HepG2 (cell line): Measurements from ENCODE around the gene KL. TPM values are rescaled to one million over a fixed set of nuclear protein-coding genes. Genes with fewer than 3 reads are reported as not detected.
A peak's percentile ranks its signal among the peaks of the same experiment; 100 is the strongest.

ENCODE experiments used
- FOXK1 ChIP-seq: sonication (generic); formaldehyde crosslinking; IDR thresholded peaks from 2 replicates; pipeline ENCODE4 v1.4.0; 2020; ENCODE audit warnings: low read depth, missing genetic modification reagents, borderline replicate concordance
- GPBP1L1 ChIP-seq: sonication (generic); formaldehyde crosslinking; IDR thresholded peaks from 2 replicates; pipeline ENCODE4 v1.5.0; 2020; ENCODE audit warnings: mild to moderate bottlenecking, missing genetic modification reagents
- MBD4 ChIP-seq: IDR thresholded peaks from 2 replicates; pipeline ENCODE4 v1.6.1; 2012; ENCODE audit warnings: low read length, inconsistent platforms, borderline replicate concordance
- MEF2D ChIP-seq: sonication (generic); formaldehyde crosslinking; IDR thresholded peaks from 2 replicates; pipeline ENCODE4 v1.5.1; 2020; ENCODE audit warnings: mild to moderate bottlenecking, missing genetic modification reagents
- MTA1 ChIP-seq: sonication (generic); formaldehyde crosslinking; IDR thresholded peaks from 2 replicates; pipeline ENCODE4 v1.4.0; 2020; ENCODE audit warnings: missing genetic modification reagents, mild to moderate bottlenecking, borderline replicate concordance
- NAIF1 ChIP-seq: sonication (generic); formaldehyde crosslinking; IDR thresholded peaks from 2 replicates; pipeline ENCODE4 v1.5.0; 2020; ENCODE audit warnings: mild to moderate bottlenecking, missing genetic modification reagents, borderline replicate concordance
- NR3C1 ChIP-seq: sonication (generic); formaldehyde crosslinking; IDR thresholded peaks from 2 replicates; pipeline ENCODE4 v1.4.0; 2020; ENCODE audit warnings: missing genetic modification reagents
- SOX5 ChIP-seq: IDR thresholded peaks from 2 replicates; pipeline ENCODE4 v1.6.1; 2016; ENCODE audit warnings: borderline replicate concordance
- TEAD2 ChIP-seq: sonication (generic); formaldehyde crosslinking; IDR thresholded peaks from 2 replicates; pipeline ENCODE4 v1.9.0; 2021; ENCODE audit warnings: missing genetic modification reagents
- THYN1 ChIP-seq: sonication (generic); formaldehyde crosslinking; IDR thresholded peaks from 2 replicates; pipeline ENCODE4 v1.8.1; 2023; ENCODE audit warnings: low read depth, mild to moderate bottlenecking, moderate library complexity, missing genetic modification reagents, borderline replicate concordance
- TP53 ChIP-seq: sonication (generic); formaldehyde crosslinking; conservative IDR thresholded peaks from 2 replicates; pipeline ENCODE4 v1.4.0; 2020; ENCODE audit warnings: missing genetic modification reagents
- U2AF1 ChIP-seq: fragments of 200-400 bp; formaldehyde crosslinking; optimal IDR thresholded peaks from 2 replicates; pipeline ENCODE3; 2017; ENCODE audit warnings: mild to moderate bottlenecking, low read depth, low read length
- ZBTB20 ChIP-seq: sonication (generic); formaldehyde crosslinking; IDR thresholded peaks from 2 replicates; pipeline ENCODE4 v1.8.1; 2023; ENCODE audit warnings: missing genetic modification reagents, low read depth, mild to moderate bottlenecking, borderline replicate concordance
- ZNF124 ChIP-seq: sonication (generic); formaldehyde crosslinking; IDR thresholded peaks from 2 replicates; pipeline ENCODE4 v1.4.0; 2020; ENCODE audit warnings: missing genetic modification reagents
- ZNF260 ChIP-seq: sonication (generic); formaldehyde crosslinking; IDR thresholded peaks from 2 replicates; pipeline ENCODE4 v1.4.0; 2020; ENCODE audit warnings: missing genetic modification reagents, low read depth, mild to moderate bottlenecking, borderline replicate concordance
- ZNF331 ChIP-seq: sonication (generic); formaldehyde crosslinking; IDR thresholded peaks from 2 replicates; pipeline ENCODE4 v1.4.0; 2020; ENCODE audit warnings: missing genetic modification reagents
- ZNF737 ChIP-seq: sonication (generic); formaldehyde crosslinking; IDR thresholded peaks from 2 replicates; pipeline ENCODE4 v1.5.0; 2020; ENCODE audit warnings: missing genetic modification reagents, mild to moderate bottlenecking, borderline replicate concordance
- ZSCAN29 ChIP-seq: sonication (generic); formaldehyde crosslinking; conservative IDR thresholded peaks from 2 replicates; pipeline ENCODE4 v1.4.0; 2020; ENCODE audit warnings: mild to moderate bottlenecking, missing genetic modification reagents
- polyA plus RNA-seq, 8 experiments: library from polyadenylated mRNA; depleted of rRNA in 3 of 8; stranded (reverse) in 7 of 8; unstranded in 1 of 8; fragments of >200 nt; fragmentation: Illumina TruSeq in 4 of 8; extraction: Trizol in 4 of 8; gene quantifications; 2 replicates each; pipeline versions ENCODE4 v1.2.1 to v1.2.3, GENCODE V29; 2011 to 2016; ENCODE audit warnings: low read depth in 4 of 8, missing spikeins in 1 of 8, mixed read lengths in 1 of 8; ENCODE audit not compliant: insufficient read depth in 1 of 8
- total RNA-seq, 5 experiments: library from RNA; depleted of rRNA; stranded (reverse); fragments of >200 nt; fragmentation: Illumina TruSeq; extraction: Trizol; gene quantifications; 2 replicates each; pipeline ENCODE4 v1.2.3, GENCODE V29; 2016; ENCODE audit warnings: low read depth in 1 of 5

KL gene
- total and polyA plus RNA-seq, 2 of the 13 experiments (the other 11 are each of a cell fraction or from before 2014, with no cell fraction given): not detected

- TF ChIP-seq MTA1: no peak
- no peak for TF ChIP-seq TEAD2 (CRISPR knock-in tag)
- no peak for TF ChIP-seq ZNF260 (CRISPR knock-in tag)
- TF ChIP-seq U2AF1: no peak
- no peak; the same call in 1 of the 2 replicates for TF ChIP-seq ZNF331 (CRISPR knock-in tag)
- peak; percentile 68; the same call in 1 of the 2 replicates for TF ChIP-seq SOX5 (CRISPR knock-in tag)
- TF ChIP-seq FOXK1 (CRISPR knock-in tag): no peak
- no peak for TF ChIP-seq GPBP1L1
- no peak for TF ChIP-seq ZNF124 (CRISPR knock-in tag)
- no peak for TF ChIP-seq ZSCAN29
- TF ChIP-seq ZBTB20 (CRISPR knock-in tag): no peak
- TF ChIP-seq MEF2D (CRISPR knock-in tag): no peak
- no peak for TF ChIP-seq NR3C1 (CRISPR knock-in tag)
- TF ChIP-seq TP53: no peak
- TF ChIP-seq THYN1 (CRISPR knock-in tag): no peak
- TF ChIP-seq ZNF737: no peak
- TF ChIP-seq MBD4: no peak
- no peak for TF ChIP-seq NAIF1
These were observed 74.7 kb downstream of the KL start (continued) for GRCh38 chr13:33090755-33091414.
